GM23338 (cell line): ENCODE results near the gene BTBD9.

Source experiments
- EZH2 ChIP-seq: fragments of 200-600 bp; sonication (generic); IDR thresholded peaks from one replicate; pipeline ENCODE4 v1.8.0; 2017; ENCODE audit warnings: antibody characterized with exemption, mild to moderate bottlenecking, low read depth; ENCODE audit not compliant: unreplicated experiment
- EZH2phosphoT487 ChIP-seq: fragments of 200-600 bp; sonication (generic); IDR thresholded peaks from one replicate; pipeline ENCODE4 v1.8.1; 2018; ENCODE audit warnings: antibody characterized with exemption; ENCODE audit not compliant: unreplicated experiment
- JUNB ChIP-seq: IDR thresholded peaks from one replicate; pipeline ENCODE4 v1.6.1; 2016; ENCODE audit warnings: antibody characterized with exemption; ENCODE audit not compliant: unreplicated experiment
- POLR2AphosphoS5 ChIP-seq: IDR thresholded peaks from 2 replicates; pipeline ENCODE4 v1.6.1; 2016; ENCODE audit warnings: antibody characterized with exemption, low read depth
- ZNF114 ChIP-seq: fragments of 250-450 bp; sonication (Bioruptor Pico); IDR thresholded peaks from 2 replicates; pipeline ENCODE4 v1.5.0; 2020; ENCODE audit warnings: mild to moderate bottlenecking, moderate library complexity
- TF ChIP-seq, protein P1 (sequence below), 2 experiments: fragments of 200-600 bp in 1 of 2; sonication (generic) in 1 of 2; conservative IDR thresholded peaks; 2 replicates each; pipeline versions ENCODE4 v1.5.1 to v1.6.1; 2016 to 2017; ENCODE audit warnings: antibody characterized with exemption in 2 of 2, low read depth in 2 of 2, mild to moderate bottlenecking in 2 of 2, moderate library complexity in 1 of 2
- TF ChIP-seq, protein P2 (sequence below): IDR thresholded peaks from one replicate; pipeline ENCODE4 v1.6.1; 2018; ENCODE audit warnings: antibody characterized with exemption; ENCODE audit not compliant: unreplicated experiment
- TF ChIP-seq, protein P3 (sequence below): IDR thresholded peaks from 2 replicates; pipeline ENCODE4 v1.6.1; 2016; ENCODE audit warnings: antibody characterized with exemption

DNA sequence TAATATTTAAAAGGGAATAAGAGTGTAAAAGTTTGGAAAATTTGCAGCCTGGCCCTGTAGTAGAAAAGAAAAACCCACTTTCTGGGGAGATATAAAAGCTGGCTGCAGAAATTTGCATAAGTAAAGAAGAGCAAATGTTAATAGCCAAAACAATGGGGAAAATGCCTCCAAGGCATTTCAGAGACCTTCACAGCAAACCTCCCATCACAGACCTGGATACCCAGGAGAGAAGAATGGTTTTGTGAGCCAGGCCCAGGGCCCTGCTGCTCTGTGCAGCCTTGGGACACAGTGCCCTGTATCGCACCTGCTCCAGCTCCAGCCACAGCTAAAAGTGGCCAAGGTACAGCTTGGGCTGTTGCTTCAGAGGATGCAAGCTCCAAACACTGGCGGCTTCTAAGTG, 113.8 kb downstream of the BTBD9 start:
- TF ChIP-seq, protein P1, sequence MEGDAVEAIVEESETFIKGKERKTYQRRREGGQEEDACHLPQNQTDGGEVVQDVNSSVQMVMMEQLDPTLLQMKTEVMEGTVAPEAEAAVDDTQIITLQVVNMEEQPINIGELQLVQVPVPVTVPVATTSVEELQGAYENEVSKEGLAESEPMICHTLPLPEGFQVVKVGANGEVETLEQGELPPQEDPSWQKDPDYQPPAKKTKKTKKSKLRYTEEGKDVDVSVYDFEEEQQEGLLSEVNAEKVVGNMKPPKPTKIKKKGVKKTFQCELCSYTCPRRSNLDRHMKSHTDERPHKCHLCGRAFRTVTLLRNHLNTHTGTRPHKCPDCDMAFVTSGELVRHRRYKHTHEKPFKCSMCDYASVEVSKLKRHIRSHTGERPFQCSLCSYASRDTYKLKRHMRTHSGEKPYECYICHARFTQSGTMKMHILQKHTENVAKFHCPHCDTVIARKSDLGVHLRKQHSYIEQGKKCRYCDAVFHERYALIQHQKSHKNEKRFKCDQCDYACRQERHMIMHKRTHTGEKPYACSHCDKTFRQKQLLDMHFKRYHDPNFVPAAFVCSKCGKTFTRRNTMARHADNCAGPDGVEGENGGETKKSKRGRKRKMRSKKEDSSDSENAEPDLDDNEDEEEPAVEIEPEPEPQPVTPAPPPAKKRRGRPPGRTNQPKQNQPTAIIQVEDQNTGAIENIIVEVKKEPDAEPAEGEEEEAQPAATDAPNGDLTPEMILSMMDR (conservative IDR thresholded peaks at IDR 0.05; ENCODE audit: low read depth in 2 of 2), result no peak
- TF ChIP-seq, protein P2, sequence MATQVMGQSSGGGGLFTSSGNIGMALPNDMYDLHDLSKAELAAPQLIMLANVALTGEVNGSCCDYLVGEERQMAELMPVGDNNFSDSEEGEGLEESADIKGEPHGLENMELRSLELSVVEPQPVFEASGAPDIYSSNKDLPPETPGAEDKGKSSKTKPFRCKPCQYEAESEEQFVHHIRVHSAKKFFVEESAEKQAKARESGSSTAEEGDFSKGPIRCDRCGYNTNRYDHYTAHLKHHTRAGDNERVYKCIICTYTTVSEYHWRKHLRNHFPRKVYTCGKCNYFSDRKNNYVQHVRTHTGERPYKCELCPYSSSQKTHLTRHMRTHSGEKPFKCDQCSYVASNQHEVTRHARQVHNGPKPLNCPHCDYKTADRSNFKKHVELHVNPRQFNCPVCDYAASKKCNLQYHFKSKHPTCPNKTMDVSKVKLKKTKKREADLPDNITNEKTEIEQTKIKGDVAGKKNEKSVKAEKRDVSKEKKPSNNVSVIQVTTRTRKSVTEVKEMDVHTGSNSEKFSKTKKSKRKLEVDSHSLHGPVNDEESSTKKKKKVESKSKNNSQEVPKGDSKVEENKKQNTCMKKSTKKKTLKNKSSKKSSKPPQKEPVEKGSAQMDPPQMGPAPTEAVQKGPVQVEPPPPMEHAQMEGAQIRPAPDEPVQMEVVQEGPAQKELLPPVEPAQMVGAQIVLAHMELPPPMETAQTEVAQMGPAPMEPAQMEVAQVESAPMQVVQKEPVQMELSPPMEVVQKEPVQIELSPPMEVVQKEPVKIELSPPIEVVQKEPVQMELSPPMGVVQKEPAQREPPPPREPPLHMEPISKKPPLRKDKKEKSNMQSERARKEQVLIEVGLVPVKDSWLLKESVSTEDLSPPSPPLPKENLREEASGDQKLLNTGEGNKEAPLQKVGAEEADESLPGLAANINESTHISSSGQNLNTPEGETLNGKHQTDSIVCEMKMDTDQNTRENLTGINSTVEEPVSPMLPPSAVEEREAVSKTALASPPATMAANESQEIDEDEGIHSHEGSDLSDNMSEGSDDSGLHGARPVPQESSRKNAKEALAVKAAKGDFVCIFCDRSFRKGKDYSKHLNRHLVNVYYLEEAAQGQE, result no peak
- TF ChIP-seq EZH2 (no peak), POLR2AphosphoS5 (no peak), JUNB (no peak), EZH2phosphoT487 (no peak), ZNF114 (CRISPR knock-in tag) (no peak)
- TF ChIP-seq, protein P3, sequence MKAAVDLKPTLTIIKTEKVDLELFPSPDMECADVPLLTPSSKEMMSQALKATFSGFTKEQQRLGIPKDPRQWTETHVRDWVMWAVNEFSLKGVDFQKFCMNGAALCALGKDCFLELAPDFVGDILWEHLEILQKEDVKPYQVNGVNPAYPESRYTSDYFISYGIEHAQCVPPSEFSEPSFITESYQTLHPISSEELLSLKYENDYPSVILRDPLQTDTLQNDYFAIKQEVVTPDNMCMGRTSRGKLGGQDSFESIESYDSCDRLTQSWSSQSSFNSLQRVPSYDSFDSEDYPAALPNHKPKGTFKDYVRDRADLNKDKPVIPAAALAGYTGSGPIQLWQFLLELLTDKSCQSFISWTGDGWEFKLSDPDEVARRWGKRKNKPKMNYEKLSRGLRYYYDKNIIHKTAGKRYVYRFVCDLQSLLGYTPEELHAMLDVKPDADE, result no peak
